ENCODE measurements around the gene ENPP5. TPM values are rescaled to one million over a fixed set of nuclear protein-coding genes. Genes with fewer than 3 reads are reported as not detected.

Gene ENPP5
- total RNA-seq, 1 experiment from 2014 or later, result 9.1 TPM

- no peak for DNase-seq (ENCODE audit: low spot score)
- Mint-ChIP-seq H3K36me3 (no peaks in the 10 kb centered on the region), H3K27me3 (ENCODE audit: low read depth) (peaks cover 6% of the 10 kb centered on the region), H3K27ac (no peak overlapping the region), H3K4me3 (no peak overlapping the region), H3K9me3 (no peaks in the 10 kb centered on the region), H3K4me1 (peaks cover 12% of the 10 kb centered on the region)
- ChIA-PET CTCF (no interaction called here), POLR2A (no interaction called here)
- TF ChIP-seq, protein P1, sequence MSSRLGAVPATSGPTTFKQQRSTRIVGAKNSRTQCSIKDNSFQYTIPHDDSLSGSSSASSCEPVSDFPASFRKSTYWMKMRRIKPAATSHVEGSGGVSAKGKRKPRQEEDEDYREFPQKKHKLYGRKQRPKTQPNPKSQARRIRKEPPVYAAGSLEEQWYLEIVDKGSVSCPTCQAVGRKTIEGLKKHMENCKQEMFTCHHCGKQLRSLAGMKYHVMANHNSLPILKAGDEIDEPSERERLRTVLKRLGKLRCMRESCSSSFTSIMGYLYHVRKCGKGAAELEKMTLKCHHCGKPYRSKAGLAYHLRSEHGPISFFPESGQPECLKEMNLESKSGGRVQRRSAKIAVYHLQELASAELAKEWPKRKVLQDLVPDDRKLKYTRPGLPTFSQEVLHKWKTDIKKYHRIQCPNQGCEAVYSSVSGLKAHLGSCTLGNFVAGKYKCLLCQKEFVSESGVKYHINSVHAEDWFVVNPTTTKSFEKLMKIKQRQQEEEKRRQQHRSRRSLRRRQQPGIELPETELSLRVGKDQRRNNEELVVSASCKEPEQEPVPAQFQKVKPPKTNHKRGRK (CRISPR knock-in tag; IDR thresholded peaks at IDR 0.05; ENCODE audit: borderline replicate concordance), result no peak
- no peak for TF ChIP-seq SMAD3 (CRISPR knock-in tag; IDR thresholded peaks at IDR 0.05; ENCODE audit: borderline replicate concordance)
- no peak for TF ChIP-seq TEAD1 (CRISPR knock-in tag; IDR thresholded peaks at IDR 0.05)
- no peak for TF ChIP-seq SMAD4 (CRISPR knock-in tag; IDR thresholded peaks at IDR 0.05)
- TF ChIP-seq, protein P2, sequence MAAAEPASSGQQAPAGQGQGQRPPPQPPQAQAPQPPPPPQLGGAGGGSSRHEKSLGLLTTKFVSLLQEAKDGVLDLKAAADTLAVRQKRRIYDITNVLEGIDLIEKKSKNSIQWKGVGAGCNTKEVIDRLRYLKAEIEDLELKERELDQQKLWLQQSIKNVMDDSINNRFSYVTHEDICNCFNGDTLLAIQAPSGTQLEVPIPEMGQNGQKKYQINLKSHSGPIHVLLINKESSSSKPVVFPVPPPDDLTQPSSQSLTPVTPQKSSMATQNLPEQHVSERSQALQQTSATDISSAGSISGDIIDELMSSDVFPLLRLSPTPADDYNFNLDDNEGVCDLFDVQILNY (CRISPR knock-in tag; IDR thresholded peaks at IDR 0.05), result no peak
- TF ChIP-seq, protein P3, sequence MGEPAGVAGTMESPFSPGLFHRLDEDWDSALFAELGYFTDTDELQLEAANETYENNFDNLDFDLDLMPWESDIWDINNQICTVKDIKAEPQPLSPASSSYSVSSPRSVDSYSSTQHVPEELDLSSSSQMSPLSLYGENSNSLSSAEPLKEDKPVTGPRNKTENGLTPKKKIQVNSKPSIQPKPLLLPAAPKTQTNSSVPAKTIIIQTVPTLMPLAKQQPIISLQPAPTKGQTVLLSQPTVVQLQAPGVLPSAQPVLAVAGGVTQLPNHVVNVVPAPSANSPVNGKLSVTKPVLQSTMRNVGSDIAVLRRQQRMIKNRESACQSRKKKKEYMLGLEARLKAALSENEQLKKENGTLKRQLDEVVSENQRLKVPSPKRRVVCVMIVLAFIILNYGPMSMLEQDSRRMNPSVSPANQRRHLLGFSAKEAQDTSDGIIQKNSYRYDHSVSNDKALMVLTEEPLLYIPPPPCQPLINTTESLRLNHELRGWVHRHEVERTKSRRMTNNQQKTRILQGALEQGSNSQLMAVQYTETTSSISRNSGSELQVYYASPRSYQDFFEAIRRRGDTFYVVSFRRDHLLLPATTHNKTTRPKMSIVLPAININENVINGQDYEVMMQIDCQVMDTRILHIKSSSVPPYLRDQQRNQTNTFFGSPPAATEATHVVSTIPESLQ (CRISPR knock-in tag; IDR thresholded peaks at IDR 0.05), result no peak
- no peak for TF ChIP-seq TCF7 (CRISPR knock-in tag; IDR thresholded peaks at IDR 0.05; ENCODE audit: low read depth)
- no peak for TF ChIP-seq NR2C2 (CRISPR knock-in tag; IDR thresholded peaks at IDR 0.05)
- TF ChIP-seq ATF2 (CRISPR knock-in tag; IDR thresholded peaks at IDR 0.05; ENCODE audit: borderline replicate concordance, low read depth), result no peak
- no peak for TF ChIP-seq E2F4 (CRISPR knock-in tag; IDR thresholded peaks at IDR 0.05; ENCODE audit: borderline replicate concordance, low read depth)
- TF ChIP-seq, protein P4, sequence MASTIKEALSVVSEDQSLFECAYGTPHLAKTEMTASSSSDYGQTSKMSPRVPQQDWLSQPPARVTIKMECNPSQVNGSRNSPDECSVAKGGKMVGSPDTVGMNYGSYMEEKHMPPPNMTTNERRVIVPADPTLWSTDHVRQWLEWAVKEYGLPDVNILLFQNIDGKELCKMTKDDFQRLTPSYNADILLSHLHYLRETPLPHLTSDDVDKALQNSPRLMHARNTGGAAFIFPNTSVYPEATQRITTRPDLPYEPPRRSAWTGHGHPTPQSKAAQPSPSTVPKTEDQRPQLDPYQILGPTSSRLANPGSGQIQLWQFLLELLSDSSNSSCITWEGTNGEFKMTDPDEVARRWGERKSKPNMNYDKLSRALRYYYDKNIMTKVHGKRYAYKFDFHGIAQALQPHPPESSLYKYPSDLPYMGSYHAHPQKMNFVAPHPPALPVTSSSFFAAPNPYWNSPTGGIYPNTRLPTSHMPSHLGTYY (CRISPR knock-in tag; IDR thresholded peaks at IDR 0.05), result no peak
- TF ChIP-seq, protein P5, sequence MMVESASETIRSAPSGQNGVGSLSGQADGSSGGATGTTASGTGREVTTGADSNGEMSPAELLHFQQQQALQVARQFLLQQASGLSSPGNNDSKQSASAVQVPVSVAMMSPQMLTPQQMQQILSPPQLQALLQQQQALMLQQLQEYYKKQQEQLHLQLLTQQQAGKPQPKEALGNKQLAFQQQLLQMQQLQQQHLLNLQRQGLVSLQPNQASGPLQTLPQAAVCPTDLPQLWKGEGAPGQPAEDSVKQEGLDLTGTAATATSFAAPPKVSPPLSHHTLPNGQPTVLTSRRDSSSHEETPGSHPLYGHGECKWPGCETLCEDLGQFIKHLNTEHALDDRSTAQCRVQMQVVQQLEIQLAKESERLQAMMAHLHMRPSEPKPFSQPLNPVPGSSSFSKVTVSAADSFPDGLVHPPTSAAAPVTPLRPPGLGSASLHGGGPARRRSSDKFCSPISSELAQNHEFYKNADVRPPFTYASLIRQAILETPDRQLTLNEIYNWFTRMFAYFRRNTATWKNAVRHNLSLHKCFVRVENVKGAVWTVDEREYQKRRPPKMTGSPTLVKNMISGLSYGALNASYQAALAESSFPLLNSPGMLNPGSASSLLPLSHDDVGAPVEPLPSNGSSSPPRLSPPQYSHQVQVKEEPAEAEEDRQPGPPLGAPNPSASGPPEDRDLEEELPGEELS (CRISPR knock-in tag; IDR thresholded peaks at IDR 0.05), result no peak
- TF ChIP-seq GABPB1 (CRISPR knock-in tag; IDR thresholded peaks at IDR 0.05), result no peak
- TF ChIP-seq NFATC4 (CRISPR knock-in tag; IDR thresholded peaks at IDR 0.05), result no peak
- no peak for ATAC-seq
Observed at GRCh38 chr6:46175976-46176375, 5.2 kb upstream of the ENPP5 start.

GRCh38 chr6:46175446-46175845 lies 4.7 kb upstream of the ENPP5 start:
- Mint-ChIP-seq H3K4me1 (peaks cover 12% of the 10 kb centered on the region), H3K9me3 (no peaks in the 10 kb centered on the region), H3K27ac (no peak overlapping the region), H3K27me3 (ENCODE audit: low read depth) (peaks cover 6% of the 10 kb centered on the region), H3K4me3 (no peak overlapping the region), H3K36me3 (no peaks in the 10 kb centered on the region)
- ChIA-PET POLR2A (no interaction called here), CTCF (no interaction called here)
- no peak for DNase-seq (ENCODE audit: low spot score)
- no peak for ATAC-seq
- TF ChIP-seq, protein P6, sequence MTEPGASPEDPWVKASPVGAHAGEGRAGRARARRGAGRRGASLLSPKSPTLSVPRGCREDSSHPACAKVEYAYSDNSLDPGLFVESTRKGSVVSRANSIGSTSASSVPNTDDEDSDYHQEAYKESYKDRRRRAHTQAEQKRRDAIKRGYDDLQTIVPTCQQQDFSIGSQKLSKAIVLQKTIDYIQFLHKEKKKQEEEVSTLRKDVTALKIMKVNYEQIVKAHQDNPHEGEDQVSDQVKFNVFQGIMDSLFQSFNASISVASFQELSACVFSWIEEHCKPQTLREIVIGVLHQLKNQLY (CRISPR knock-in tag; IDR thresholded peaks at IDR 0.05), result no peak

Measured in WTC11 (cell line).